Epithelial cell of esophagus (primary cell): Measurements from ENCODE around the gene DOCK9.

Experiments used
- DNase-seq: peaks from one replicate; pipeline ENCODE4 v3.0.0; 2010; ENCODE audit warnings: low read depth
- H3K4me3 ChIP-seq: 2 replicates; pipeline ENCODE4 v1.5.1; 2011; ENCODE audit warnings: mild to moderate bottlenecking, low read length, control low read depth
- TF ChIP-seq, protein P1 (sequence below): IDR thresholded peaks from 2 replicates; pipeline ENCODE4 v1.5.1; 2011; ENCODE audit warnings: low read depth, mild to moderate bottlenecking, low read length, control low read depth, inconsistent platforms; ENCODE audit not compliant: insufficient read depth; ENCODE audit errors: missing control alignments

The DOCK9 gene

DNA sequence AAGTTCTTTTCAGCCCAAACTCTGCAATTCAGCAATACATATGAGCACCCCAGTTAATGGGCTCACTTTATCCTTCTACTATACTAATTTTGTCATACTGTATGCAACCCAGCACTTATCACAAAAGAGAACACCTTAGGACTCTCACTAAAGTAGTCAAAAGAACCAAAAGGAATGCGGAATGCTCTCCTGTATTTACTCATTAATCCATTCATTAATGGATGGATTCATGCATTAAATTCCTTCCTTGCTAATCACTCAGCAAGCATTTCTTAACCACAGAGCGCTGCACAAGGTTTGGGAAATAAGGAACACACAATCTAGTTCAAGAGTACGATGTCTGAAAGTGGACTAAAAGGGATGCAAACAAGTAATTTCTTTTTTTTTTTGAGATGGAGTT is 12.8 kb upstream of the DOCK9 start:
- no peak overlapping the region for H3K4me3 ChIP-seq
- TF ChIP-seq, protein P1, sequence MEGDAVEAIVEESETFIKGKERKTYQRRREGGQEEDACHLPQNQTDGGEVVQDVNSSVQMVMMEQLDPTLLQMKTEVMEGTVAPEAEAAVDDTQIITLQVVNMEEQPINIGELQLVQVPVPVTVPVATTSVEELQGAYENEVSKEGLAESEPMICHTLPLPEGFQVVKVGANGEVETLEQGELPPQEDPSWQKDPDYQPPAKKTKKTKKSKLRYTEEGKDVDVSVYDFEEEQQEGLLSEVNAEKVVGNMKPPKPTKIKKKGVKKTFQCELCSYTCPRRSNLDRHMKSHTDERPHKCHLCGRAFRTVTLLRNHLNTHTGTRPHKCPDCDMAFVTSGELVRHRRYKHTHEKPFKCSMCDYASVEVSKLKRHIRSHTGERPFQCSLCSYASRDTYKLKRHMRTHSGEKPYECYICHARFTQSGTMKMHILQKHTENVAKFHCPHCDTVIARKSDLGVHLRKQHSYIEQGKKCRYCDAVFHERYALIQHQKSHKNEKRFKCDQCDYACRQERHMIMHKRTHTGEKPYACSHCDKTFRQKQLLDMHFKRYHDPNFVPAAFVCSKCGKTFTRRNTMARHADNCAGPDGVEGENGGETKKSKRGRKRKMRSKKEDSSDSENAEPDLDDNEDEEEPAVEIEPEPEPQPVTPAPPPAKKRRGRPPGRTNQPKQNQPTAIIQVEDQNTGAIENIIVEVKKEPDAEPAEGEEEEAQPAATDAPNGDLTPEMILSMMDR = no peak
- DNase-seq = peak; percentile 77

DNA sequence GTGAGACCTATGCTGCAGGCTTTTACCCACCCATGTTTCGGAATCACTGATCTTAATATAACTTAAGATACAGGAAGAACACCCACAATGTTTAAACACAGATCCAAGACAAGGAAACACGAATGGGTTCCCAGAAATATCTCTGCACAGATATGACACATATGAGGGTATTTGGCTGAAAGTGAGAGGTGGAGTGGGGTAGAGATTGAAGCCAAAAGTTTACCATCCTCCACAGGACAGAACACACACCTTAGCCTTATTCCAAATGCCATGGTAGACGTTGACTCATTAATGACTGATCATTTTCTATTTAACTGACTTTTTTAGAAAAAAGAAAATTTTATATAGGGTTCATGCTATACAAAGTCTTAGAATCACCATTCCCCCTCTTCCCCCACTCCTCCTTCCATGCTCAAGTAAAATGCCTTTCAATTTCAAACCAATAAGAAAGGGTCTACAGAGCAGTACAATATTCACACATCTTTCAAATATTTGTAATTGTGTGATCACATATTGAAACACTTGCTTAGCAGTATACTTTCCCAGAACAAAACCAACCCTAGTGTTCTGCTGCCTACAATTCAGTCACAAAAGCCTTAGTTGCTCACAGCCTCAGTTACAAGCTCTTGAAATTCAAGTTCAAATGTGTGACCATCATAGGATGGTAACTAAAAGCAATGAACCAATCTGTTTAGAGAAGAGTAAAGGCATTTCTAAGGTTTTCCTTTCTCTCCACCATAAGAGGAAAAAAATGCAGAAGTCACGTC is 11.8 kb upstream of the DOCK9 start:
- no peak overlapping the region for H3K4me3 ChIP-seq
- no peak for DNase-seq
- TF ChIP-seq, protein P1 = no peak

DNA sequence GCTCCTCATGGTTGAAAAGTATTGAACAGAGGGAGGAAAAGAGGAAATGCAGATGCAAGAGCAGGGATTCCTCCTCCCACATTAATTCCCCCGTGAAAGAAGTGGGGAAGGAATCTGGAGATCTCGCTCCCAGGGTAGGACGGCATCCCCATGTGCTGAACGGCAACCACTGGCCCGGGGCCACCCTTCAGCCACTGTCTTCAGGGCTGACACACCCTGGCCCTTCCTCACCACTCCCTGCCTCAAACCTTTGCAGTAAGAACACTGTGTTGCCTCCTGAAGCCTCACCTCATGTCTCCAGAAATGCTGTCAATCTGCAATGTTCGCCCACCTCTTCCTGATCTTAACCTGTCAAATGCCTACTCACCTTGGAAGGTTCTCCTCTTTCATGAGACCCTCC is 10.9 kb upstream of the DOCK9 start:
- H3K4me3 ChIP-seq = no peak overlapping the region
- DNase-seq = no peak
- TF ChIP-seq, protein P1 = no peak

DNA sequence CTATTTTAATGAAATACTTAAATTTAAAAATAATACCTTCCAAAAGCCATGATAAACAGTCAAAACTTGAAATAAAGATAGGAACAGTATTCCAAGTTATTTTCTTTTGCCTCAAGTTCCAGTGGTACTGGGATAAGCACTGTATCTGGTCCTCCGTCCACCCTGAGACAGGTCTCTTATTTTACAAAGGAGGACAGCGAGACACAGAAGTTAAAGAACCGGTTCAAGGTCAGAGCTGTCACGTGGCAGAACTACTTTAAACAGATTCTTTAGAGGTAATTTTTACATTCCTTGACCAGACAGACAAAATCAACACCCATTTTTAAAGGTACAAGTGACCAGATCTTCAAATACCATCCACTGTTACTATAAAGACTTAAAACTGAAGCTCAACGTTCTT is 10.4 kb upstream of the DOCK9 start:
- no peak for DNase-seq
- TF ChIP-seq, protein P1 = no peak
- H3K4me3 ChIP-seq = no peak overlapping the region

DNA sequence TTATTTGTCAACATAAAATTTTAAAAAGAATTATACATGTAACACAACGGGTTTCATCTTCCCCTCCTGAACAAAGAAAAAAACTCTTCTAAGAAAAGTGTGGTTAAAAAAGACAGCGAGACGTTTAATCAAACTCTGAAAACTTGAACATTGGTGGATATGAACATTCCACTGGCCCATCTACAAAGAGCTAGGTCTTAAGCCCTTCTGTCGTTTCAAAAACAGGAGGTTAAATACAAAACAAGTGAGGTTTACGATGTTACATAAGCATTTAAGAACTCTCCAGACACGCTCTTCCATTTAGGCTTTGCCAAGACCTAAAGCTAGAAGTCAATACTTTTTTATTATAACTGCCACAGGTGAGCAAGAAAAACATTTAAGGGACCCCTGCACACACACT is 9.4 kb upstream of the DOCK9 start:
- TF ChIP-seq, protein P1 = no peak

DNA sequence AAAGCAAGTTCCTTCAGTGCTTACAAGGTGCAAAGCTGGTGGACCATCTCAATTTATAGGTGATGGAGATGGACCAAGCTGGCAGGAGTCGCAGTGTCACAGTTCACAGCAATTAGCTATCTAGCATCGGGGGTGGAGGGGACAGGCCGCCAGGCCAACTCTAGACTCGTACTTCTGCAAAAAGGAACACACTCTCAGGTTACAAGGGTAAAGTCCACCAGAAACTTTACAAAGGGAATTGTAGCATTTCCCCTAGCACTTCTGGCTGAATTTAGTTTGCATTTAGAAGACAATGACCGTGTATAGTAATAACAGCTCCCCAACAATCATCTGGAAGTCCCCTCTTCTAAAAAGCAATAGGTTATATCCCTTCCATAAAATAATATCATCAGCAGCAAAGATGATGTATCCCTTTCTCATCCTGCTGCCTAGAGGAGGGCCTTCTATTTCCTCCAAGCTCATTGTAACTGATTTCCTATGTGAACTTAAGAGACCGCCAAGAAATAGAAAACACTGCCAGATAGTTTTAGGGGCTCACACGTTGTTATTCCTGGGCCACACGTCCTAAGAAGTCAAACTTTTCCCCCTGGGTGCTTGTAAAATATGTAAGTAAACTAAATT is 8.5 kb upstream of the DOCK9 start:
- no peak for DNase-seq
- TF ChIP-seq, protein P1 = no peak
- H3K4me3 ChIP-seq = no peak overlapping the region

More for the DNA sequence above, 9.4 kb upstream of the DOCK9 start:
- no peak overlapping the region for H3K4me3 ChIP-seq
- no peak for DNase-seq

DNA sequence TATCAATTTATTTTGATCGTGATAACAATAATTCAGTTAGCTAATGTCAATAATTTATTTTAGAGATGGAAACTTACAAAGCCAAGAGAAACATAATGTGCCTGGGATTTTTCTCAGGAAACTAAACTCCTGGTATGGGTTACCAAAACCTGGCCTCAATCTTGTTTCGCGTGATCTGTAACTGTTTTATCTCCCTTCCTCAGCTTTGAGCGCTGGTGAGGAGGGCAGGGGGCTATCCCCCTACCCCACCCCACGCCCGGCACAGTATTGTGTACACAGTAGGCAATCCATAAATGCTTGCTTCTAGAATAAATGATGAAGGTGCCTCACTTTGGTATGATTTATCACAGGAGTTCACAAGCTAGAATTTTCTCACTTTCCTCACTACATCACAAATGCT is 7.7 kb upstream of the DOCK9 start:
- TF ChIP-seq, protein P1 = no peak
- no peak overlapping the region for H3K4me3 ChIP-seq
- no peak for DNase-seq
